ENCODE measurements around the gene CYP4X1.
"Not testable (repeated sequence)": the region's sequence is repeated elsewhere in the genome, so short reads cannot be mapped to it uniquely, and the experiment has no call there.

CYP4X1 gene, protein sequence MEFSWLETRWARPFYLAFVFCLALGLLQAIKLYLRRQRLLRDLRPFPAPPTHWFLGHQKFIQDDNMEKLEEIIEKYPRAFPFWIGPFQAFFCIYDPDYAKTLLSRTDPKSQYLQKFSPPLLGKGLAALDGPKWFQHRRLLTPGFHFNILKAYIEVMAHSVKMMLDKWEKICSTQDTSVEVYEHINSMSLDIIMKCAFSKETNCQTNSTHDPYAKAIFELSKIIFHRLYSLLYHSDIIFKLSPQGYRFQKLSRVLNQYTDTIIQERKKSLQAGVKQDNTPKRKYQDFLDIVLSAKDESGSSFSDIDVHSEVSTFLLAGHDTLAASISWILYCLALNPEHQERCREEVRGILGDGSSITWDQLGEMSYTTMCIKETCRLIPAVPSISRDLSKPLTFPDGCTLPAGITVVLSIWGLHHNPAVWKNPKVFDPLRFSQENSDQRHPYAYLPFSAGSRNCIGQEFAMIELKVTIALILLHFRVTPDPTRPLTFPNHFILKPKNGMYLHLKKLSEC

DNA sequence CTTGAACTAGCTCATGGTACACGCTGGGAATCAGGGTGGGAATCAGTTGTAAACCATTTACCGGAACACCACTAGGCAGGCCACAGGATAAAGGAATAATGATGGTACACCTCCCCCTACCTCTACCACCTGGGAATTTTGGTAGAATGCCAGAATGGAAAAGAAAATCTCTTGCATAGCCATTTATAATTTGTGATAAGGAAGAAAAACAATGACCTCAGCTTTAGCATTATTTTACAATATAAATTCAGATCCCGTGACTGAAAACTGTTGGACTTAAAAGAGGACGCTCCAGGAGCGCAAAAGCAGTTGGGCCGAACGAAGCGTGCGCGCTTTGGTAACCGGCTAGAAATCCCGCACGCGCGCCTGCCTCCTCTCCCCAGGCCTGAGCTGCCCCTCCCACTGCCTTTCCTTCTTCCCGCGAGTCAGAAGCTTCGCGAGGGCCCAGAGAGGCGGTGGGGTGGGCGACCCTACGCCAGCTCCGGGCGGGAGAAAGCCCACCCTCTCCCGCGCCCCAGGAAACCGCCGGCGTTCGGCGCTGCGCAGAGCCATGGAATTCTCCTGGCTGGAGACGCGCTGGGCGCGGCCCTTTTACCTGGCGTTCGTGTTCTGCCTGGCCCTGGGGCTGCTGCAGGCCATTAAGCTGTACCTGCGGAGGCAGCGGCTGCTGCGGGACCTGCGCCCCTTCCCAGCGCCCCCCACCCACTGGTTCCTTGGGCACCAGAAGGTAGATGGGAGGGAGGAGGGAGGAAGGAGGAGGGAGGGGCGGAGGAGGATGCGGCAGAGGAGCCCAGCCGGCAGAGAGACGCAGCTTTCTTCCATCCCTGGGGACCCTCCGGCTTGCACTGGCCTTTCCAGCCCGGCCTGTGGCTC, at the start of gene CYP4X1:
Gene CYP4X1 (plus strand): TSS at position 402 of the 873 bp plus-strand sequence. CDS start 149 bp downstream, at position 551.
- no peak for DNase-seq

DNA sequence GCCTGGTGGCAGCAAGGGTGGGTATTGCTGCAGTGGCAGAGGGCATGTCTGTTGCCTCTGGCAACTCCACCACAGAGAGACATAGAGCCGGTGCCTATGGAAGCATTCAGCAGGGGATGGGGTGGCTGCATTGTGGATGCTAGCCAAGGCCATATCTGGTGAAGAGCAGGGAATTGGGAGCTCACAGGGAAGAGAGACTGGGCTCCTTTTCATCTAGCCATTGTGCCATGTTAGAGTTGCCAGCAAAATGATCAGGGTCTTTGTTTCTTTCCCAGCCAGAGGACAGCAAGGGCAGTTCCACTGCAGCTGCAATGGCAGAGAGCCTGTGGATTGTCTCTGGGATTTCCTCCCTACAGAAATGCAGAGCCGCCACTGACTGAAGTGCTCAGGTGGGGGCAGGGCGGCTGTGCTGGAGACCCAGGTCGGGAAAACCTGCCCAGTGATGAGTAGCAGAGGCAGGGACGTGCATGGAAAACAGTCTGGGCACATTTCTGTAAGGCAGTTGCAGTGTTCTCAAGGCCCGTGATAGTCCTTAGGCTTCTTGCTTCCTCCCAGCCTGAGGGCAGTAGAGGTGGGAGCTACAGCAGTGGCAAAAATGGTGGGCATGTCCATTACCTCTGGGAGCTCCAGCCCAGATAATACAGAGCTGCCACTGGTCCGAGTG, 40.2 kb upstream of the CYP4X1 start:
- DNase-seq = no peak

DNA sequence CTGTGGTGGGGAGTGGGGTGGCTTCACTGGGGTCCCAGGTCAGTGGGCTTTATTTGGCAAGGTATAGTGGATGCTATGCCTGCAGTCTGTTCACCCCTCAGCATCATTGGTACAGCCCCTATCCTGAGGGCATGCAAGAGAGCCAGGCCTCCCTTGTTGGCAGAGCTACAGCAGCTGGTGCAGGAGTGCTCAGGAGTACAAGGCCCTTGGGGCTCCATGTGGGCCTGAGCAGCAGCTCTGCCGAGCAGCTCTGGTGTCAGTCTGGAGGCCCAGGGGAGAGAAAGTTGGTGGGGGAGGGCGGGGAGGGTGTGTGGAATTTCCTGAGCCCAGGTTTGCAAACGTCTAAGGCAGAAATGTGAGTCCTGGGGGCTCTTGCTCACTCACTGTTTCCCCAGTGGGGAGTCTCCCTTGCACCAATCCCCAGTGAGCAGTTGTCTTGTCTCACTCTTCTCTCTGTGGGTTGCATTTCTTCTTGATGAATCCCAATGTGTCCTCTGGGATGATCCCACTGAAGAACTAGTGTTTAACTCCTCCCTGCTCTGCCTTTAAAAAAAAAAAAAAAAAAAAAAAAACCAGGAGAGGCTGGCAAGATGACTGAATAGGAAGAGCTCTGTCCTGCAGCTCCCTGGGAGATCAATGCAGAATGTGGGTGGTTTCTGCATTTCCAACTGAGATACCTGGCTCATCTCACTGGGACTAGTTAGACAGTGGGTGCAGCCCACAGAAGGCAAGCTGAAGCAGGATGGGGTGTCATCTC, 39.5 kb upstream of the CYP4X1 start:
- no peak for DNase-seq

DNA sequence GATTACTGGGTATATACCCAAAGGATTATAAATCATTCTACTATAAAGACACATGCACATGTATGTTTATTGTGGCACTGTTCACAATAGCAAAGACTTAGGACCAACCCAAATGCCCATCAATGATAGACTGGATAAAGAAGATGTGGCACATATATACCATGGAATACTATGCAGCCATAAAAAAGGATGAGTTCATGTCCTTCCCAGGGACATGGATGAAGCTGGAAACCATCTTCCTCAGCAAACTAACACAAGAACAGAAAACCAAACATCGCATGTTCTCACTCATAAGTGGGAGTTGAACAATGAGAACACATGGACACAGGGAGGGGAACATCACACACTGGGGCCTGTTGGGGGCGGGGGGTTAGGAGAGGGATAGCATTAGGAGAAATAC, 32.9 kb upstream of the CYP4X1 start:
- DNase-seq = not testable (repeated sequence)

DNA sequence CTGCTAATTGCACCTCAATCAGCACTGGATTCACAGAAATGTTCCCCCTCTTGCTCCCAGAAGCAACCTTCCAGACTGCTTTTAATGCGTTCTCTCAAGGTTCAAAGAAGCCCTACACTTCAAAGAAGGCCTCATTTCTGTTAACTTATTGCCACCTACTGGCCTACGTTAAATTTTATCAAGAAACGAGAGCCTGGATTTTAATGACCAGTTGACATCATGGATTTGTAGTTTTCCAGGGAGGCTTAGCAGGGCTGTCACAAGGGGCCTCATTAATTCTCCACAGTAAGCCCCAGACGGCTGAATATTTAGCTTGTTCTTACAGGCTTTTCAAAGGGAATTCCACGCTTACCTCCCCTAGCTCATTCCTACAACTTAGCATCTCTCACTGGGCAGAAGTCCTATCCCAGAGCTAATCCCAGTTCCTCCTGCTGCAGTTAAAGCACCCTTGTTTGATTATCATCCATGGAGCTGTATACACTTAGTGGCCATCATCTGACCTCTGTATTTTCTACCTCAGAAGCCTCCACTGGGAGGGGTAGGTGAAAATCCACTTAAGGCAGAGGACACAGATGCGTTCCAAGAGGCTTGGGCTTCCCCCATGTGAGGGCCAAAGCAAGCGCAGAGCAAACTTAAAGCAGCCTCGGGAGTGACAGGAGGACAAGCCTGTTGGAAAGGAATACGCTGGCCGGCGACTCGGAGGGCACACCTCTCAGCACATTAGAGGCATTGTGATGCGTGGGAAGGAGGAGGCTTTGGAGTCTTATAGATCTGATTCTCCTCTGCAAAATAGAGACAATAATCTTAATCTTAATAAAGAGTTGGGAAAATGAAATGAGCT, 32.2 kb upstream of the CYP4X1 start:
- no peak for DNase-seq

DNA sequence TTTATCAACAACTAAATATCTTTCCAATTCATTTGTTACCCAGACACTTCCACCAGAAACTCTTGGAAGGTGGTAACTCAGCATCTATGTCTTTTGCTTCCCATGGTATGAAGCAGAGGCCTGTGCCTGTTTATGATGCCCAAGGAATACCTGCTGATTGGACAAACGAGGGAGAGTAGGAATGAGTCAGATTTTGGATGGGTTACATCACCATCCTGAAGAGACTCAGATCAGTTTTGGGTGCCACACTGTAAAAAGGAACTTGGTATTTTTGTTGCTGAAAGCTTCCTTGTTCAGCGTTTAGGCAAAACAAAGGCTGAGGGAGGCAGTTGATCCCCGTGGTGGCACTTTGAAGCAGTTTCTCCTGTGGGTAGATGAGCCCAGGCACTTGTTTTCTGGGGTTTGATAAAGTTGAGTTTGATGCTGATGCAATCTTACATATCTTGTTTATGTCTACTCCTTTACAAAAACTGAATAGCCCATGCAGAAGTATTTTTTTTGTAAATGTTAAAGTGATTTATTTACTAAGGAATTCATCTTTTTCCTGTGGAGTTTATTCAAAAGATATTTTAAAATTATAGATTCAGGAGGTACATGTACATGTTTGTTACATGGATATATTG, 26.7 kb upstream of the CYP4X1 start:
- DNase-seq = no peak

DNA sequence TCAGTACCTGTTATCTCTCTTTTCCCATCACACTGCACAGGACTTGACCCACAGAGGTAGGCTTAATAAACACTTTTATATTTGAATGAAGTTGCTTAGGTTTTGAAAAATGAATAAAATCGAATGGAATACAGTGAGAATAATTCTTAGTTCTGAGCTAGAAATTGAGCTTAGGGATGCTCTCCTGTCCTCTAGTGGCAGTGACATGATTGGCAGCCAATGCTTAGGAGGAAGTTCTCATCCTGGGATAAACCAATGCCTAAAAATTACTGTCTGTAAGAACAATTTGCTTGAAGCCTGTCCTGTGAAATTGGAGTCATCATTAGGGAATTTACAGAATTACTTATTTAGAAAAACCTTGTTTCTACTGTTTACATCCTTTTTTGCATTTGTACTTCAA, 21.3 kb upstream of the CYP4X1 start:
- no peak for DNase-seq

DNA sequence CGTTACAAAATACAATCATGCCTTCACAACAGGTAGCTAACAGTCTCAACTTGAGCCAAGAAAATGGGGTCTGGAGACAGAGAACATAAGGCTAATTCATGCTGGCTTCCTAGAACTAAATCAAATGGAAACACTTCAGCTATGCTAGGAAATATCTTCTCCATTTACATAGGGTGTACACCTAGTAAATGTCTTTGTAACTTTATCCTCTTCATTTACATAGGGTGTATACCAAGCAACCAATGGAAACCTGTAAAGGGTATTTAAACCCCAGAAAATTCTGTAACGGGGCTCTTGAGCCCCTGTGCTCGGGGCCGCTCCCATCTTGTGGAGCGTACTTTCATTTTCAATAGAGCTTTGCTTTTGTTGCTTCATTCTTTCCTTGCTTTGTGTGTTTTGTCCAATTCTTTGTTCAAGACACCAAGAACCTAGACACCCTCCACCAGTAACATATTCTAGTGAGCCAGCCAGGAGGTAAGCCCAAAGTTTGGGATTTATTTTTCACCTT, 19.5 kb upstream of the CYP4X1 start:
- no peak for DNase-seq

DNA sequence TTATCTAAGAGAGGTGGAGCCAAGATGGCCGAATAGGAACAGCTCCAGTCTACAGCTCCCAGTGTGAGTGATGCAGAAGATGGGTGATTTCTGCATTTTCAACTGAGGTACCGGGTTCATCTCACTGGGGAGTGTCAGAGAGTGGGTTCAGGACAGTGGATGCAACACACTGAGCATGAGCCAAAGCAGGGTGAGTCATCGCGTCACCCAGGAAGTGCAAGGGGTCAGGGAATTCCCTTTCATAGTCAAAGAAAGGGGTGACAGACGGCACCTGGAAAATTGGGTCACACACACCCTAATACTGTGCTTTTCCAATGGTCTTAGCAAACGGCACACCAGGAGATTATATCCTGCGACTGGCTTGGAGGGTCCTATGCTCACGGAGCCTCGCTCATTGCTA, 17.0 kb upstream of the CYP4X1 start:
- DNase-seq = not testable (repeated sequence)

DNA sequence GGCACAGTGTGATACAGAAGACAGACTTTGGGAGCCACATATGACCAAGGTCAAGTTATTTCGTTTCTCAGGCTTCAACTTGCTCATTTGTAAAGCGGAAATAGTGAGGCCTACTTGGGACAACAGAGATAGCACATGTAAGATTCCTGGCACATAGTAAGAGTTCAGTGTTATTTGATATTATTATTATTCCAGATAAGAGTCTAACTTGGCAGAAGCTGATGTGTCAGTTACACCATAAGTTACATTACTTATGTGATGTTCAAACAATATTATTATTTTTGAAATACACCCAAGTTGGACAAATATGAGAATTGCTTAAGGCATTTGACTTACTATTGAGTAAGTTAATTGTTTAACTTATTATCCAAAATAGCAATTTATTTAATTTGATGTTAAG, 10.2 kb upstream of the CYP4X1 start:
- DNase-seq = no peak

DNA sequence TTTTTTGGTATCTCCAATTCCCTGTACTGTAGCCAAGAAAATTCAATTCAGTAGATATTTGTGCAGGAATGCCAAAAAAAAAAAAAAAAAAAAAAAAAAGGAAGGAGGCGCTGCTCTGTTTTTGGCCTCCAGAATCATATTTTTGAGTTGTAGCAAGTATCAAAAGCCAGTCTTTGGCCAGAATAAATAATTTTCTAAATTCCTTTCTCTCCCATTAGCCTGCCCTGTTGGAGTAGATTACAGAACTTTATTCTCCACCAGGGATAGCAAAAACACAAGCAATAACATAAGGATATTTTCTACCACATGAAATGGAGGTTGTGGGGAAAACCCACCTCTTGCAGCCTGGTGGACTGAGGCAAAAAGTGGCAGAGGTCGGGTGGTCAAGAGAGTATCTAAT, 2.4 kb upstream of the CYP4X1 start:
- DNase-seq = no peak

DNA sequence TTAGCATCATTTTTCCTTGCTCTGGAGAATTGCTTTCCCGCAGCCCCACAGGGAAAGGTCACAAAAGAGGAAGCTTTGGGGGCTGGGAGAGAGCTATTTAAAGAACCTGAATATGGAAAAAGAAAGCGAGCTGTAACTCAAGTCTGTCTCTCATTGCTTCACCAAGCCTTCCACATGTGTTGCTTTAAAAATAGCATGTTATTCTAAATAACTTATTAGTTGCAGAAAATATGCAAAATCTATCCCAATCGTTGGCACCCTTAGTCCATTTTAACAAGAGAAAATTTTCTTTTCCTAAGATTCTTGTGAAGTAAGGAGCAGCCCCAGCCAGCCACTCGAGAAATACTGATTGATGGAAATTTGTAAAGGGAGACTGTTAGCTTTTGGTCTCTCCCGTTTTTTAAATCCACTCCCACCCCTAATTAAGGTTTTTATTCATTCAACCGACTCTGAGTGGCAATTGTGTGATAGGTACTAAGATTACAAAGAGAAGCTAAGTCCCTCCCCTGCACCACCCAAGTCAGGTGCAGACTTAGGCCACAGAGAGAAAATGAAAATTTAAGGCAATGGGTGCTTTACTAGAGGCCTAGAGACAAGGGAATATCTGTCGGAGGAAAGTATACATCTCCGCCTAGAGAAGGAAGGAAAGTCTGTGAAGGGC, 802 bp downstream of the CYP4X1 start:
- DNase-seq = no peak

DNA sequence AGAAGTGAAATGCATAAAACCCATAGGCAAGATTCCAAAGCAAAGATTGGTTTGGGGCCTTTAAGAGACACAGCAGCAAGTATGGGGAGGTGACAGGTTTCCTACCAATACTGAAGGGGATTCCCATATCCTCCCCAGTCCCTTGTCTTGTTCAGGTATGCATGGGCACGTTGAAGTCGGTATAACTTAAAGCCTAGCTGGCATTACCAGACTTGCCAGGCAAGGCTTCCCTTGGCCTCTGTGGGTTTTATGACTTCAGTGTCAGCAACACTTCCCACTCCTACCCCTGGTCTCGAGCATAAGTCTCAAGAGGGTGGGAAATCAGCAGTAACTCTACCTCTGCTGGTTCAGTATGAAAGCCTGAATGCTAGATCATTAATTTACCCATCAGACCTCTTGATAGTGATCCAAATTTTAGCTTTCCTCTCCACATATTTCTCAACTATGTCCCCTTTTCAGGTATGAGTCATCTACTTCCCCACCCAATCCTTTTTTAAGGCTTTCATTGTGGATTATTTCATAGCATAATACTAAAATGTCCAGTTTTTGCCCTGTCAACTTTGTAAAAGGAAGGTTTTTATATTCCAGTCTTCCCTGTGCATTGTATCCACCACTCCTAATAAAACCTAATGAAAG, 6.8 kb downstream of the CYP4X1 start:
- DNase-seq = no peak

DNA sequence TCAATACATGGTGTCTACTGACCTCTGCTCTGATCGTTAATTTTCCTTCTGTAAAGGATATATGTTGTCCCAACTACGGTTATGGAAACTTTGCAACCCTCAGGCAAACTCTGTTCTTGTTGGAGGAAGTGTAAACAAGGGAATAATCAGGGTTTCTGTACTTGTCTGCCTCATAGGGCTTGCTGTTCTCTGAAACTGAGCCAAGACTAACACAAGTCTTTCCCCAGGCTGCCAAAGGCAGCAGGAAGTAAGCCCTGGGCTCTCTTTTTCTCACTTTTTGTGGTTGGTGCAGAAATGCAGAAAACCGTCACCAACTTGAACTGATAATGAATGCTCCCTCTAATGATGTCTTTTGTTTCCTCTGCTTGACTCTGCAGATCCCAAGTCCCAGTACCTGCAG, 7.6 kb downstream of the CYP4X1 start:
- DNase-seq = no peak

DNA sequence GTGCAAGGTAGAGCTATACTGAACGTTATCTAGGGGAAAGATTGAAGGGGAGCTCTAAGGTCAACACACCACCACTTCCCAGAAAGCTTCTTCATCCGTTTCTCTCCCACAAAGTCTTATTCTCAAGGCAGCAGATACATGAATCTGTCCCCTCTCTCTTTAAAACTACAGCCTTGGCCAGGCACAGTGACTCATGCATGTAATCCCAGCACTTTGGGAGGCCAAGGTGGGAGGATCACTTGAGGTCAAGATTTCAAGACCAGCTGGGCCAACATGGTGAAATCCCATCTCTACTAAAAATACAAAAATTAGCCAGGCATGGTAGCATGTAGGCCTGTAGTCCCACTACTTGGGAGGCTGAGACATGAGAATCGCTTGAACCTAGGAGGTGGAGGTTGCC, 8.1 kb downstream of the CYP4X1 start:
- DNase-seq = no peak

DNA sequence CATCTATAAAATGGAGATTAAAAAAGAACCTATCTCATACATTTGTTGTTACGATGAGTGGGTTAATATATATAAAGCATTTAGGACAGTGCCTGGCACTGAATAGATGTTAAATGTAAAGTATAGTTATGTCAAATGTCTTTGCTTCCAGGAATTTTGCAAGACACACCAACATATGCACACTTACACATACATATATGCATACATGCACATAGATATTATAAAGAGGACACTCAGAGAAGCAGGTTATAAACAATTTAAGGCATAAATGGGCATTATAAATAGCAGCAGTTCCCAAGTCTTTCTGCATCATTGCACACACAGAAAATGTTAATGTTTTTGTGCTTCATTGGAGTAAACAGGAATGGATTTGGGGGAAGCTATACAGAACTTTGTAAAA, 13.3 kb downstream of the CYP4X1 start:
- DNase-seq = no peak

DNA sequence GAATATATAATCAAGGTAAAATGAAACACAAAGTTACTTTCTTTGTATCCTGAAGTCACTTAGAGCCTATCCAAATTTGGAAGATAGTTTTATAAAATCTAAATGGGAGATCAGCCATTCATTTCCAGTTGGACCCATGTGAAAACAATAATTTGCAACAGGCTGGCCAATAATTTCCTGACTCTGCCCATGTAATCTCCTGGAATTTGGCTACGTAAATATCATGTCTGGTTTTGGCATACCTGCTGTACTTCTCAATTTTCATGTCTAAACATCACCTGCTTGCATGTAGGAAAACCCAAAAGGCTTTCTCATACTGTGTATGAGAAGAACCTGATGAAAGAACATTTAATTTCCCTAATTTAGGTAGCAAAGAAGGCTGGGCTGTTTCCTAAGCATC, 35.9 kb downstream of the CYP4X1 start:
- no peak for DNase-seq

DNA sequence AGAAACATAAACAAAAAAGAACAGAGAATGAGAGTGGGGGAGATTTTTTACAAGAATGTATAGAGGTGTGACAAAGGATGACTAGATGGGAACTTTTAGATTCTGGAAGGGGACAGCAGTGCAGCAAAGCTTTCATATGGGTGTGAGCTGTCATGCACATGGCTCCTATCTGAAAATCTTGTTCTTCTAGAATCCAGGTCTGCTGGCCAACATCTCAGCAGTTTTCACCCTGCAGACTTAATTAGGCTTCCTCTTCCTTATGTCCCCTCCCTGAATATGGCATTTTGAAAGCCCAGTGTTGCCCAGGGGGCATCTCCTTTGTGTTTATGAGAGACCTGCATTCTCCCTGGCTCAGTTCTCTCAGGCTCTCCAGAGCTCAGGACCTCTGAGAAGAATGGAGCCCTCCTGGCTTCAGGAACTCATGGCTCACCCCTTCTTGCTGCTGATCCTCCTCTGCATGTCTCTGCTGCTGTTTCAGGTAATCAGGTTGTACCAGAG, 43.7 kb downstream of the CYP4X1 start, which contains the start of gene CYP4Z1:
Gene CYP4Z1 (plus strand): TSS at position 135 of the 498 bp plus-strand sequence. CDS start 260 bp downstream, at position 395.
- DNase-seq = no peak

DNA sequence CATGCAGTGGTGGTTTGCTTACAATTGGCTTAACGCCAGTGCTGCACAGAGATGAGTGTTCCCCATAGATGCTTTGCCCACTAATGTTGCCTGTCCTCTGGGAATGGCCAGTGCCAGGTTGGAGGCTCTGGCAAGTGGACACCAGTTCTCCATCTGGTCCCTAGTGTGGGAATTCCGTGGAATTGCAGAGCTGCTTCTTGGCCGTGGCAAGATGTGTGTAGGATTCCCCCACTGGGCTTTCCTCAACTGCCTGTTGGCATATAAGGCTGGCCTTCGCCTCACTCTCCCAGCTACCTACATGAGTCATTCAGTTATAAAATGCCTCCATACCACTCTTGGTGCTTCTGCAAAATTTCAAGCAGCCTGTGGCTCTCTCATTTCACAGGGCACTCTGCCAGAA, 45.6 kb downstream of the CYP4X1 start:
- DNase-seq = not testable (repeated sequence)
